Inferior parietal cortex (tissue), 1 donor: Measurements from ENCODE around the gene BHLHA9.

Experiments used
- DNase-seq: peaks from one replicate; pipeline ENCODE4 v3.0.0-alpha.2; 2016; ENCODE audit errors: extremely low spot score

BHLHA9 gene

GRCh38 chr17:1255041-1255440, 15.2 kb upstream of the BHLHA9 start:
- DNase-seq: no peak

GRCh38 chr17:1256699-1257098, 13.5 kb upstream of the BHLHA9 start:
- no peak for DNase-seq

GRCh38 chr17:1260086-1260769, 10.0 kb upstream of the BHLHA9 start:
- no peak for DNase-seq

GRCh38 chr17:1260770-1261161, 9.5 kb upstream of the BHLHA9 start:
- DNase-seq: no peak

GRCh38 chr17:1264196-1264595, 6.0 kb upstream of the BHLHA9 start:
- no peak for DNase-seq

- no peak for DNase-seq
Observed at GRCh38 chr17:1267471-1267943, 2.7 kb upstream of the BHLHA9 start.

GRCh38 chr17:1271030-1271423, 783 bp downstream of the BHLHA9 start:
- no peak for DNase-seq

- no peak for DNase-seq
Observed at GRCh38 chr17:1271441-1271840, 1.2 kb downstream of the BHLHA9 start.

- DNase-seq: no peak
Observed at GRCh38 chr17:1272701-1273100, 2.5 kb downstream of the BHLHA9 start.

- DNase-seq: no peak
Observed at GRCh38 chr17:1273492-1274244, 3.4 kb downstream of the BHLHA9 start.

GRCh38 chr17:1274245-1274608, 4.0 kb downstream of the BHLHA9 start:
- DNase-seq: no peak

GRCh38 chr17:1275205-1275961, 5.1 kb downstream of the BHLHA9 start:
- no peak for DNase-seq

- peak; percentile 57 for DNase-seq
Observed at GRCh38 chr17:1275962-1276736, 5.9 kb downstream of the BHLHA9 start.

GRCh38 chr17:1280652-1281051, 10.4 kb downstream of the BHLHA9 start:
- no peak for DNase-seq

- no peak for DNase-seq
Observed at GRCh38 chr17:1286379-1287106, 16.3 kb downstream of the BHLHA9 start.

- DNase-seq: no peak
Observed at GRCh38 chr17:1289695-1290094, 19.5 kb downstream of the BHLHA9 start.

- no peak for DNase-seq
Observed at GRCh38 chr17:1290676-1291075, 20.4 kb downstream of the BHLHA9 start.

GRCh38 chr17:1294157-1294717, 24.0 kb downstream of the BHLHA9 start:
- no peak for DNase-seq

GRCh38 chr17:1298606-1299005, 28.4 kb downstream of the BHLHA9 start:
- DNase-seq: no peak

- DNase-seq: no peak
Observed at GRCh38 chr17:1299552-1300370, 29.5 kb downstream of the BHLHA9 start.
